ENCODE results near the gene RPLP2. TPM values are rescaled to one million over a fixed set of nuclear protein-coding genes. Genes with fewer than 3 reads are reported as not detected.

RPLP2 gene
- total and polyA plus RNA-seq, 2 donors (not counting 1 experiment from before 2014, with no cell fraction given) = 525 to 3,947 TPM

GRCh38 chr11:844693-845644 is 35.2 kb downstream of the RPLP2 start:
- Histone ChIP-seq H3K79me2 (ENCODE audit: control insufficient read depth, insufficient read depth, low read length) (peaks cover 20% of the 10 kb centered on the region), H2AFZ (ENCODE audit: insufficient read depth, low read depth, low read length, poor library complexity, severe bottlenecking) (no peak overlapping the region), H3K9me3 (ENCODE audit: control extremely low read depth in 1 of 3, control insufficient read depth in 2 of 3, insufficient read depth in 1 of 3, low read length in 2 of 3) (no peaks in the 10 kb centered on the region), H3K4me3 (ENCODE audit: control extremely low read depth in 1 of 5, extremely low read depth in 1 of 5, insufficient read depth in 1 of 5, low read depth in 2 of 5, low read length in 4 of 5) (no peak overlapping the region), H3K4me2 (replicated peaks; ENCODE audit: low read depth, low read length, poor library complexity, severe bottlenecking) (peak overlapping the region; percentile 88), H3K27me3 (replicated peaks in 1 of 4; ENCODE audit: control extremely low read depth in 1 of 4, control insufficient read depth in 3 of 4, insufficient read depth in 4 of 4, low read length in 3 of 4) (peaks cover 0 to 48% (median 11%) of the 10 kb centered on the region in 4 experiments), H3K4me1 (ENCODE audit: control insufficient read depth in 2 of 2, insufficient read depth in 2 of 2, low read length in 2 of 2) (peaks cover 37 to 52% of the 10 kb centered on the region in 2 donors), H4K20me1 (ENCODE audit: control insufficient read depth, insufficient read depth, low read length, poor library complexity, severe bottlenecking) (peaks cover 31% of the 10 kb centered on the region), H3K9ac (ENCODE audit: low read length) (no peak overlapping the region), H3K36me3 (replicated peaks in 1 of 2; ENCODE audit: control extremely low read depth in 1 of 2, control insufficient read depth in 1 of 2, extremely low read depth in 1 of 2, insufficient read depth in 2 of 2, low read length in 1 of 2) (peaks cover 0 to 3% of the 10 kb centered on the region in 2 experiments), H3K27ac (ENCODE audit: low read length in 2 of 2) (no peak overlapping the region)
- DNase-seq (peak; percentile 63), ATAC-seq (ENCODE audit: low read depth) (no peak)
- no peaks in the 10 kb centered on the region for H3K9me3 Mint-ChIP-seq (ENCODE audit: insufficient read depth)
- TF ChIP-seq CTCF (IDR thresholded peaks at IDR 0.05) = no peak
- TF ChIP-seq EZH2 (IDR thresholded peaks at IDR 0.05; ENCODE audit: borderline replicate concordance, insufficient read depth, low read depth, low read length, poor library complexity, severe bottlenecking) = no peak
- H3K4me3 Mint-ChIP-seq = peak overlapping the region; percentile 16
- WGBS (ENCODE audit: insufficient coverage) = 47% methylated on average over 28 of the region's 31 CpGs
- peaks cover 32% of the 10 kb centered on the region for H3K4me1 Mint-ChIP-seq
- intact Hi-C loops (cut with micrococcal nuclease) = loop anchor here (5.0 kb wide), 1 partner anchor 1007 kb away; the partner anchor contains the start of gene LSP1
- H3K27ac Mint-ChIP-seq = peak overlapping the region; percentile 26
- H3K27me3 Mint-ChIP-seq = no peaks in the 10 kb centered on the region
- ChIA-PET CTCF (no interaction called here), POLR2A (interaction anchor here (0.8 to 2.6 kb wide), 2 partner anchors 26 to 36 kb away, joined by 3 to 13 read pairs; partner anchors contain the start of genes PNPLA2 and RPLP2)
